ENCODE data around the gene PIK3C2B.
A peak's percentile ranks its signal among the peaks of the same experiment; 100 is the strongest.
"Not testable (repeated sequence)": the region's sequence is repeated elsewhere in the genome, so short reads cannot be mapped to it uniquely, and the experiment has no call there.

Gene PIK3C2B

GRCh38 chr1:204493145-204493983 is 1.2 kb downstream of the PIK3C2B start:
- Histone ChIP-seq H3K27ac (ENCODE audit: low read length) (peak overlapping the region; percentile 76), H3K27me3 (ENCODE audit: insufficient read depth, low read length) (peaks cover 6% of the 10 kb centered on the region; the same call in 1 of the 2 replicates), H3K36me3 (ENCODE audit: insufficient read depth, low read depth, low read length) (no peaks in the 10 kb centered on the region), H3K4me1 (ENCODE audit: insufficient read depth, low read length) (peaks cover 18% of the 10 kb centered on the region; the same call in 1 of the 2 replicates), H3K9me3 (ENCODE audit: insufficient read depth, low read depth, low read length) (no peaks in the 10 kb centered on the region), H3K9ac (ENCODE audit: low read depth, low read length) (peak overlapping the region; percentile 97), H3K4me3 (ENCODE audit: low read length) (peak overlapping the region; percentile 85)

GRCh38 chr1:204491655-204492054 is 3.0 kb downstream of the PIK3C2B start:
- Histone ChIP-seq H3K9me3 (ENCODE audit: insufficient read depth, low read depth, low read length) (no peaks in the 10 kb centered on the region), H3K27me3 (ENCODE audit: insufficient read depth, low read length) (peaks cover 6% of the 10 kb centered on the region; the same call in 1 of the 2 replicates), H3K27ac (ENCODE audit: low read length) (no peak overlapping the region), H3K9ac (ENCODE audit: low read depth, low read length) (no peak overlapping the region), H3K36me3 (ENCODE audit: insufficient read depth, low read depth, low read length) (no peaks in the 10 kb centered on the region), H3K4me3 (ENCODE audit: low read length) (no peak overlapping the region), H3K4me1 (ENCODE audit: insufficient read depth, low read length) (peaks cover 18% of the 10 kb centered on the region; the same call in 1 of the 2 replicates)

GRCh38 chr1:204487256-204487615 is 7.4 kb downstream of the PIK3C2B start:
- Histone ChIP-seq H3K4me1 (ENCODE audit: insufficient read depth, low read length) (peaks cover 1% of the 10 kb centered on the region; the same call in 1 of the 2 replicates), H3K9me3 (ENCODE audit: insufficient read depth, low read depth, low read length) (no peaks in the 10 kb centered on the region), H3K36me3 (ENCODE audit: insufficient read depth, low read depth, low read length) (no peaks in the 10 kb centered on the region), H3K9ac (ENCODE audit: low read depth, low read length) (no peak overlapping the region), H3K4me3 (ENCODE audit: low read length) (no peak overlapping the region), H3K27ac (ENCODE audit: low read length) (no peak overlapping the region), H3K27me3 (ENCODE audit: insufficient read depth, low read length) (no peaks in the 10 kb centered on the region)

DNA sequence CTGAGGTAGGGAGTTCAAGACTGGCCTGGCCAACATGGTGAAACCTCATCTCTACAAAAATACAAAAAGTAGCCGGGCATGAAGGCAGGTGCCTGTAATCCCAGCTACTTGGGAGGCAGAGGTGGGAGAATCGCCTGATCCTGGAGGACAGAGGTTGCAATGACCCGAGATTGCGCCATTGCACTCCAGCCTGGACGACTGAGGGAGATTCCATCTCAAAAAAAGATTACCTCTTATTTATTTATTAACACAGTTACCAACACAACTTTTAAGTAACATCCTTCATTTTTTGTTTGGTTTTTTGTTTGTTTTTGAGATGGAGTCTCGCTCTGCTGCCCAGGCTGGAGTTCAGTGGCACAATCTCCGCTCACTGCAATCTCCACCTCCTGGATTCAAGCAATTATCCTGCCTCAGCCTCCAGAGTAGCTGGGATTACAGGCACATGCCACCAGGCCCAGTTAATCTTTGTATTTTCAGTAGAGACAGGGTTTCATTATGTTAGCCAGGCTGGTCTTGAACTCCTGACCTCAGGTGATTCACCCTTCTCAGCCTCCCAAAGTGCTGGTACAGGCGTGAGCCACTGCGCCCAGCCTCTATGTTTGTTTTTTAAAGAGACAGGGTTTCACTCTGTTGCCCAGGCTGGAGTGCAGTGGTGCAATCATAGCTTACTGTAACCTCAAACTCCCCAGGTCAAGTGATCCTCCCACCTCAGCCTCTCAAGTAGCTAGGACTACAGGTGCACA is 7.9 kb downstream of the PIK3C2B start:
- not testable (repeated sequence) for H3K4me1 ChIP-seq (ENCODE audit: insufficient read depth, low read length); H3K27me3 ChIP-seq (ENCODE audit: insufficient read depth, low read length); H3K9ac ChIP-seq (ENCODE audit: low read depth, low read length); H3K9me3 ChIP-seq (ENCODE audit: insufficient read depth, low read depth, low read length); H3K36me3 ChIP-seq (ENCODE audit: insufficient read depth, low read depth, low read length); H3K27ac ChIP-seq (ENCODE audit: low read length); H3K4me3 ChIP-seq (ENCODE audit: low read length)

GRCh38 chr1:204483791-204484190 is 10.8 kb downstream of the PIK3C2B start:
- Histone ChIP-seq H3K9me3 (ENCODE audit: insufficient read depth, low read depth, low read length) (no peaks in the 10 kb centered on the region), H3K36me3 (ENCODE audit: insufficient read depth, low read depth, low read length) (no peaks in the 10 kb centered on the region), H3K27ac (ENCODE audit: low read length) (no peak overlapping the region), H3K9ac (ENCODE audit: low read depth, low read length) (no peak overlapping the region), H3K4me1 (ENCODE audit: insufficient read depth, low read length) (peaks cover 7% of the 10 kb centered on the region; the same call in 1 of the 2 replicates), H3K4me3 (ENCODE audit: low read length) (no peak overlapping the region), H3K27me3 (ENCODE audit: insufficient read depth, low read length) (no peaks in the 10 kb centered on the region)

DNA sequence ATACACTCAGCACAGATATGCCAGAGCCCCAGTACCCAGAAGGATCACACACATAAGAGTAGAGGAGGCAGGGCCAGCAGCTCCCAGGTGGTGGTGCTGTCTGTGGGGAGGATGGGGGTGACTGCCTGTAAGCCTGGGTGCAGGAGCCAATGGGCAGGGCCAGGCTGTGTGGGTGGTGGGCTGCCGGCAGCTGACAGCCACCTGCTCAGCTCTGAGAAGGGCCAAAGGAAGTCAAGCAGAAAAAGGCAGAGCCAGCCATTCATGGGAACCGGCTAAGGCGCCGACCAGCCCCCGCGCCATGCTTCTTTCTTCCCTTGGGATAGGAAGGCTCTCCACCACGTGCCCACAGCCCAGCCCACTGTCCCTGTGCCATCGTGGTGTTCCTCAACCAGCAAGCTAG is 14.1 kb downstream of the PIK3C2B start:
- no peaks in the 10 kb centered on the region for H3K27me3 ChIP-seq (ENCODE audit: insufficient read depth, low read length)
- no peaks in the 10 kb centered on the region for H3K9me3 ChIP-seq (ENCODE audit: insufficient read depth, low read depth, low read length)
- H3K36me3 ChIP-seq (ENCODE audit: insufficient read depth, low read depth, low read length) = no peaks in the 10 kb centered on the region
- H3K9ac ChIP-seq (ENCODE audit: low read depth, low read length) = no peak overlapping the region
- peaks cover 10% of the 10 kb centered on the region; the same call in 1 of the 2 replicates for H3K4me1 ChIP-seq (ENCODE audit: insufficient read depth, low read length)
- no peak overlapping the region for H3K4me3 ChIP-seq (ENCODE audit: low read length)
- no peak overlapping the region for H3K27ac ChIP-seq (ENCODE audit: low read length)

DNA sequence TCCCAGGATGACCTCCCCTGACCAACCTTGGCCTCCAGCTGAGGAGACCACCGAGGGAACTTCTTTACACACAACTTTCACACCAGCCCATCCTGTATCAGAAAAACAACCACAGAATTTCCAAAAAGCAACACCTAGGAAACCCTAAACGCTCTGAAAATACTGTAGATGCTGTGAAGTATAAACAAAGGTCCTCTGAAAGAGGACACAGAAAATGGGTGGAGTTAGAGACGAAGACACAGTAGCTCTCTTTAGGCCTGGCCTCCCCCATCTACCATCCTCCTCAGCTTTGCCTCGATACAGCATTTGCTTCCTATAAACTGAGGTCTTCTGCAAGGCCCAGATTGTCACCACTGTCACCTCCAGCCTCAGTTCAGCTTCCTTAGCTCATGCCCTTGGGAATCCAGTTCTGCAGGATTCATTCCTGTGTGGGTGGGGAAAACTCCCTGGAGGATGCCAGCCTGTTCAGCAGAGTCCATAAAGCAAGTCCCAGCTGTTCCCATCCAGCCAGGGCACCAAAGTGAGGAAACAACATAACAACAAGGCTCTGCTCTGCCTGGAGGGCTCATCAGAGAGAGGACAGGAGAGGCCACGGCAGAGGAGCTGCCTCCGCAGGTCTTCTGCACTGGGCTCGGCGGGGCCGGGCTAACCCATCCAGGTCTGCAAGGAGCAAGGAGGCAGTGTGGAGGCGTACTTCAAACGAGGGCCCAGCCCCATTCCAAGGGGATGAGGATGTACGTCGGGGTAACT is 15.0 kb downstream of the PIK3C2B start:
- peaks cover 10% of the 10 kb centered on the region; the same call in 1 of the 2 replicates for H3K4me1 ChIP-seq (ENCODE audit: insufficient read depth, low read length)
- no peaks in the 10 kb centered on the region for H3K27me3 ChIP-seq (ENCODE audit: insufficient read depth, low read length)
- H3K36me3 ChIP-seq (ENCODE audit: insufficient read depth, low read depth, low read length) = no peaks in the 10 kb centered on the region
- no peak overlapping the region for H3K9ac ChIP-seq (ENCODE audit: low read depth, low read length)
- no peak overlapping the region for H3K4me3 ChIP-seq (ENCODE audit: low read length)
- no peaks in the 10 kb centered on the region for H3K9me3 ChIP-seq (ENCODE audit: insufficient read depth, low read depth, low read length)
- H3K27ac ChIP-seq (ENCODE audit: low read length) = no peak overlapping the region

- Histone ChIP-seq H3K36me3 (ENCODE audit: insufficient read depth, low read depth, low read length) (no peaks in the 10 kb centered on the region), H3K9ac (ENCODE audit: low read depth, low read length) (no peak overlapping the region), H3K9me3 (ENCODE audit: insufficient read depth, low read depth, low read length) (no peaks in the 10 kb centered on the region), H3K4me1 (ENCODE audit: insufficient read depth, low read length) (peaks cover 10% of the 10 kb centered on the region; the same call in 1 of the 2 replicates), H3K4me3 (ENCODE audit: low read length) (no peak overlapping the region), H3K27ac (ENCODE audit: low read length) (no peak overlapping the region), H3K27me3 (ENCODE audit: insufficient read depth, low read length) (no peaks in the 10 kb centered on the region)
Measured at GRCh38 chr1:204478921-204479320, 15.7 kb downstream of the PIK3C2B start.

DNA sequence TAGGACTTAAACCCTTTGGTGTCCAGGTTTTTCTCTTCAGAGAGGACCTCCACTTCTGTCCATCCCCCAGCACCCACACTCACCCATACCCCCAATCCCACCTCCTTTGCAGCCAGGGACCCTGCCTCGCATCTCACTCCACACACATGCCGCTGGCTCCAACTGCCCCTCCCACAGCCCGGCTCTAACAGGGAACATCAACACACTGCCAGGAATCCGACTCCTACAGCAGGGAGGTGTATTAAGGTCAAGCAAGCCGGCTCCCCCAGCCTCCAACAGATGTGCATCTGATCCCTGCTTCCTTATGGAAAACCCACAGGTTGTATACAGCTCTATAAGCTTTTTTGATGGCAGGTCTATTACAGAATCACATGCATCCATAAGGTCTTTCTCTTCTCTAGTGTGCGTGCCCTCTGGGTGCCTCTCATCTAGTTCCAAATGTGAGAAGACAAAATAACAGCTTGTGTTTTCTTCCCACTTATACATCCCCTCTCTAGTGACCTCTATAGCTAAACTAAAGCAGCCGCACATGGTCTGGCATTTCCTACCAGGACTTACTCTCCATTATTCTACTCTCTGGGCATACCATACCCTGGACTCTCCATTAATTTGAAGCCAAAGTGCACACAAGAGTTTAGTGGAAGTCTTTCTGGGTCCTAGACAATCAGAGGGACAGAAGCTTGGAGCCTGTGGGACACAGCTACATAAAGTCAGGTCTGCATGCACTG is 16.3 kb downstream of the PIK3C2B start:
- Histone ChIP-seq H3K9ac (ENCODE audit: low read depth, low read length) (no peak overlapping the region), H3K4me3 (ENCODE audit: low read length) (no peak overlapping the region), H3K36me3 (ENCODE audit: insufficient read depth, low read depth, low read length) (no peaks in the 10 kb centered on the region), H3K9me3 (ENCODE audit: insufficient read depth, low read depth, low read length) (no peaks in the 10 kb centered on the region), H3K4me1 (ENCODE audit: insufficient read depth, low read length) (peaks cover 15% of the 10 kb centered on the region), H3K27ac (ENCODE audit: low read length) (no peak overlapping the region), H3K27me3 (ENCODE audit: insufficient read depth, low read length) (no peaks in the 10 kb centered on the region)

- Histone ChIP-seq H3K4me3 (ENCODE audit: low read length) (no peak overlapping the region), H3K9me3 (ENCODE audit: insufficient read depth, low read depth, low read length) (no peaks in the 10 kb centered on the region), H3K27me3 (ENCODE audit: insufficient read depth, low read length) (no peaks in the 10 kb centered on the region), H3K36me3 (ENCODE audit: insufficient read depth, low read depth, low read length) (no peaks in the 10 kb centered on the region), H3K9ac (ENCODE audit: low read depth, low read length) (no peak overlapping the region), H3K4me1 (ENCODE audit: insufficient read depth, low read length) (peaks cover 15% of the 10 kb centered on the region), H3K27ac (ENCODE audit: low read length) (no peak overlapping the region)
Measured at GRCh38 chr1:204477036-204477740, 17.4 kb downstream of the PIK3C2B start.

Data from iPS-20b (cell line).